ENCODE measurements around the gene GTF2IRD1.
A peak's percentile ranks its signal among the peaks of the same experiment; 100 is the strongest.

The GTF2IRD1 gene

GRCh38 chr7:74567318-74567668 is 113.6 kb downstream of the GTF2IRD1 start:
- ATAC-seq: no peak
- no peak for DNase-seq

- no peak for DNase-seq
Measured at GRCh38 chr7:74568658-74569057, 115.0 kb downstream of the GTF2IRD1 start.

GRCh38 chr7:74569501-74570075 is 115.9 kb downstream of the GTF2IRD1 start:
- ATAC-seq (peak; percentile 56), DNase-seq (no peak)

More at GRCh38 chr7:74568658-74569057, 115.0 kb downstream of the GTF2IRD1 start:
- no peak for ATAC-seq

GRCh38 chr7:74570533-74571156 is 116.9 kb downstream of the GTF2IRD1 start:
- DNase-seq (no peak), ATAC-seq (no peak)

GRCh38 chr7:74572301-74572979 is 118.7 kb downstream of the GTF2IRD1 start:
- ATAC-seq (no peak), DNase-seq (no peak)

GRCh38 chr7:74573512-74573911 is 119.8 kb downstream of the GTF2IRD1 start:
- no peak for DNase-seq
- ATAC-seq: no peak

- ATAC-seq: no peak
- DNase-seq: no peak
Measured at GRCh38 chr7:74575083-74575784, 121.5 kb downstream of the GTF2IRD1 start.

- DNase-seq (no peak), ATAC-seq (no peak)
Measured at GRCh38 chr7:74575811-74576210, 122.1 kb downstream of the GTF2IRD1 start.

GRCh38 chr7:74579800-74580685 is 126.3 kb downstream of the GTF2IRD1 start:
- no peak for ATAC-seq
- no peak for DNase-seq

- ATAC-seq: no peak
- no peak for DNase-seq
Measured at GRCh38 chr7:74581916-74582440, 128.3 kb downstream of the GTF2IRD1 start.

- DNase-seq (no peak), ATAC-seq (no peak)
Measured at GRCh38 chr7:74582447-74583039, 128.8 kb downstream of the GTF2IRD1 start.

GRCh38 chr7:74583630-74584029 is 129.9 kb downstream of the GTF2IRD1 start:
- no peak for ATAC-seq

GRCh38 chr7:74584160-74584954 is 130.7 kb downstream of the GTF2IRD1 start:
- DNase-seq: no peak
- ATAC-seq: no peak

More at GRCh38 chr7:74583630-74584029, 129.9 kb downstream of the GTF2IRD1 start:
- DNase-seq: no peak

- no peak for ATAC-seq
Measured at GRCh38 chr7:74585844-74586243, 132.1 kb downstream of the GTF2IRD1 start.

GRCh38 chr7:74586258-74587175 is 132.8 kb downstream of the GTF2IRD1 start:
- no peak for DNase-seq
- peak; percentile 36 for ATAC-seq

More at GRCh38 chr7:74585844-74586243, 132.1 kb downstream of the GTF2IRD1 start:
- DNase-seq: no peak

GRCh38 chr7:74587435-74588126 is 133.9 kb downstream of the GTF2IRD1 start:
- ATAC-seq: no peak

GRCh38 chr7:74590813-74591212 is 137.1 kb downstream of the GTF2IRD1 start:
- ATAC-seq (no peak), DNase-seq (no peak)

More at GRCh38 chr7:74587435-74588126, 133.9 kb downstream of the GTF2IRD1 start:
- DNase-seq: no peak

- ATAC-seq: no peak
- no peak for DNase-seq
Measured at GRCh38 chr7:74598558-74598957, 144.9 kb downstream of the GTF2IRD1 start.

- no peak for DNase-seq
- ATAC-seq: peak; percentile 45
Measured at GRCh38 chr7:74599244-74599643, 145.5 kb downstream of the GTF2IRD1 start.
